Measurements from ENCODE around the gene CNTNAP2.

CNTNAP2 gene

DNA sequence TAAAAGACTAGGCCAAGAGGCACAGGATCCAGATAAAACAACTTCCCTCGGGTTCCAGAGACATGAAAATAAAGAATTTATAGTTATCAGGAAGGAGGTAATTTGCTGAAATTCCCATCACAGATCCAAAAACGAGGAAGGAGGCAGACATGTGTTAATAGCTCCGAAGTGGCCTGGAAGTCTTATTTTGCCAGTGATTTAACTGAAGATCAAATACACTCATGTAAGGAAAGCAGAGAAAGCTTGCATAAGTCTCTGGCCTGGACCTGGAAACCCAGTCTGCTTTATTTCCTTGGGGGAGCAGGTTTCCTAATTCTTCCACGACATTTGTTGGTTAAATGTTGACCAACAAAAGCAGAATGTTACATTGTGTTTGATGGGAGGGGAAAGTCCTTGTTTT is 1975.3 kb downstream of the CNTNAP2 start:
- DNase-seq: no peak

DNA sequence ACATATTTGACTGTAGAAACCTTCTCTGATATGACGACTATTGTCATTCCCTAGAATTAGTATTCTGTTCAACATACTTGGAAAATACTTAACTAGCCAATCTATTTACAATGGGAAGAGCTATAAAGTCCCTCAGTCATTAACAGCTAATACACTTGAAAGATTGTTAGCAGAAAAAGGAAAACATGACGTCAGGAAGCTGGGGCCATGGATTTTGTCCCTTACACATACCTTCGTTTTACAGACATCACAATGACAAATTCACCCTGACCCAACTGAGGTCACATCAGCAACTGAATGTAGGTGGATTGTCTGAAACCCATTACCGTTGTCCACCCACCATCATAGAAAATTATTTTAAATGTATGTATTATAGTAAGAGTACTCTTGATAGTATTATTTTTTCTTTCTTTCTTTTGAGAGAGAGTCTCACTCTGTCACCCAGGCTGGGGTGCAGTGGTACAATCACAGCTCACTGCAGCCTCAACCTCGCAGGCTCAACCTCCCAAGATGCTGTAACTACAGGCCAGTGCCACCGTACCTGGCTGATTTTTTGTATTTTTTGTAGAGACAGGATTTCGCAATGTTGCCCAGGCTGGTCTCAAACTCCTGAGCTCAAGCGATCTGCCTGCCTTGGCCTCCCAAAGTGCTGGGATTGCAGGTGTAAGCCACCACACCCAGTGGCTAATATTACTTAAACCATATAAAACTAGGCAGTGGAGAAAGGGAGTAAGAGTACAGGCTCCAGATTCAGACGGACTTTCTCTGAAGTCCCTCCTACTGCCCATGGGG is 1977.0 kb downstream of the CNTNAP2 start:
- DNase-seq: no peak

DNA sequence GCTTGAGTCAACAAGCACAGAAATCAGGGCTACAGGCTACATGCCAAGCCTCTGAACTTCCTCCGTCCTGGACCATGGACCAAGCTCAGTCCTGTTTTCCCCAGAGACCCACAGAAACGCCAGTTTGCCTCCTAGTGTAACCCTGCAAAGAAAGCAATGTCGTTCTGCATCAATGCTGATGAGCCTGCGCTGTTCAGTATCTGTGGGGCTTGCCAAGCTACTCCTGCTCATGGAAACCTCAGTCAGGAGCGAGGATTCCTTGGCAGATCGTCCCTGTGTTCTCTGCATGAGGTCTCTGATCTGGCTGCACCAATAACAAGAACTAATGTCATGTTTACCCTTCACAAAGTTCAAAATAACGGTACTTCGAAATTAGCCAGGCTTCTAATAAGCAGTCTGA is 1978.5 kb downstream of the CNTNAP2 start:
- DNase-seq: no peak

DNA sequence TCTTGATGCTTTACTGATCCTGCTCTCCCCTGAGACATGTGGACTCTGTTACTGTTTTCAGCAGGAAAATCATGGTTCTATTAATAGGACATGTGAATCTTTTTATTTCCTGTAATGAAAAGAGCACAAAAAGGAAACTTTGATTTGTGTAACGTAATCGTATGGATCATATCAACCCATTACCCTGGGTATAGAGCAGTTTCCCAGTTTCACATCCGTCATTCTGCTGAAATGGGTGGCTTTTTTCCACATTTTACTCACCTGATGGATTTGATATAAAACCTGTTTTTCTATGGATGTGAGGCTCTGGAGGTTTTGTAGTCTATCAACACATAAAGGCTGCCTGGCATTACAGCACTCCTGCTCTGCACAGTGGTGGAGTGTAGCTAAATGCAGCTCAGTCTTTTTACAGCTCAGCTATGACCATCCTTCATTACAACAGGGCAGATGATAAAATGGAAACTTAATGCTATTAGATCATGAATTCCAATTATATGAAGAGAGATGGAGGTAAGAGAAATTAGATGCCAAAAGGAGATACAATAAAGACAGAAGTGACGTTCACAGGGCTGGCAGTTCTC is 1987.6 kb downstream of the CNTNAP2 start:
- no peak for DNase-seq

DNA sequence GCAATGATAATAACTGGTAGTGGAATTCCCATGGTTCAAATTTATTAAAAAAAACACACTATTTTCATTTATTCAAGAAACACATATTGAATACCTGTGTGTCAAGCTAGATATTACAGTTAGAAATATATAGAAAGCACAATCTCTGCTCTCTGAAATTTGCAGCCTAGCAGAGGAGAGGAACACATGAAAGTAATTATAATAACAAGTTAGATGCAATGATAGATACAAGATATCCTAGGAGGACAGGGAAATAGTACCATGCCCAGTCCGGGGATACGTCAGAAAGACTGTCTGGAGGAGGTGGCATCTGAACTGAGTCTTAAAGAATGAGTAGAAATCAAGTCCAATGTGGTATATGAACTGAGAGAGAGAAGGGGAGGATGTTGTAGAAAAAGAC is 1988.3 kb downstream of the CNTNAP2 start:
- no peak for DNase-seq

DNA sequence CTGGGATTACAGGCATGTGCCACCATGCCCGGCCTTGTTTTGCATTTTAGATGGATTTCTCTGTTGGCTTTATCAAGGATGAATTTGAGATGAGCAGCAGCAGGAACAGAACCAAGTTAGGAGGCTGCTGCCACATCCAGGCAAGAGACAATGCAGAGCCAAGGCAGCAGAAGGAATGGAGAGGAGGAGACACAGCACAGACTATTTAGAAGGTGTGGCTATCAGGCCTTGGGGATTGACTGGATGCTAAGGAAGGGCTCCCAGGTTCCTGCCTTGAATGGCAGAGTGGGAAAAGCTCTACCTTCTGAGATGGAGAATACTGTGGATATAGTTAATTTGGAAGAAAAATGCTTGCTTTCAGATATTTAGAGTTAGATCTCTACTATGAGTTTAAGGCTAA is 1989.3 kb downstream of the CNTNAP2 start:
- DNase-seq: no peak

DNA sequence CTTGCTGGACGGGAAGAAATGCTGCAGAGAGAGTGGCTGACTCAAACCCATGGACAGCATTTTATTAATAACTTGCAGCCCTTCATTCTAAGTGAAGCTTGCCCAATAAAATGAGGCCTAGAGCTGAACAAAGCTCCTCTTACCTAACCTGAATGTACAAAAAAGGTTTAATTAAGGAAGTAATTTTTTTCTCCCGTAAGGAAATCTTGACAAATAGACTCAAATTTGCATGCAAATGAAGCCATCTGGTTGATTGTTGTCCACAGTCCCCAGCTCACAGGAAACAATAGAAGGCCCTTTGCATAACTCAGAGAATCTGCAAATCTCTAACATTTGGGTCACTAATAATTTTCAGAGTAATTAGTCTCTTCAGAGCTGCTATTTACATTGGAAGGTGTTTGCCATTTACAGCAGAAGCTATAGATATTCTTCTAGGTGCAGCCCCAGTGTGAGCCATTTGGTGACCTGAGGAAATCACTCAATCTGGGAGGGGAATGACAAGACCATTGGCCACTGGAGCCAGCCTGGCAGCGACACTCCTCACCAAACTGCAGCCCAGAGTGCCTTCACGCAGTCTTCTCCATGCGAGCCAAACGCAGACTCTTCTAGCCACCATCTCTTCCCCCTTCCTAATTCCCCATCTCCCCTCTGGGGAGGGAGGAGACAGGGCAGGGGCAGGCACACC is 1991.0 kb downstream of the CNTNAP2 start:
- no peak for DNase-seq

DNA sequence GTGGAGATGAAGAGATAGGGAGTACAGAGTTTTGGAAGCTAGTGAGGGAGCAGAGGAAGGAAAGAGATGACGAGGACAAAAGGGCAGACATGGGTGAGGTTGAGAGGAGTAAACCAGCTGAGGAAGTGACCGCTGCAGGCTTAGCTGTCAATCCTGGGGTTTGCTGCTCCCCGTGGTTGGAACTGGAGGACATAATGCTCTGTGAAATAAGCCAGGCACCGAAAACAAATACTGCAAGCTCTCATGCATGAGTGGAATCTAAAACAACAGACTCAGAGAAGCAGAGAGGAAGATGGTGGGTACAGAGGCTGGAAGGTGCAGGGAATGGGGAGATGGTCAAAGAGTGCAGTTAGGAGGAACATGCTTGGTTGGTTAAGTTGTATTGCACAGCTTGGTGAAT is 1991.8 kb downstream of the CNTNAP2 start:
- no peak for DNase-seq

DNA sequence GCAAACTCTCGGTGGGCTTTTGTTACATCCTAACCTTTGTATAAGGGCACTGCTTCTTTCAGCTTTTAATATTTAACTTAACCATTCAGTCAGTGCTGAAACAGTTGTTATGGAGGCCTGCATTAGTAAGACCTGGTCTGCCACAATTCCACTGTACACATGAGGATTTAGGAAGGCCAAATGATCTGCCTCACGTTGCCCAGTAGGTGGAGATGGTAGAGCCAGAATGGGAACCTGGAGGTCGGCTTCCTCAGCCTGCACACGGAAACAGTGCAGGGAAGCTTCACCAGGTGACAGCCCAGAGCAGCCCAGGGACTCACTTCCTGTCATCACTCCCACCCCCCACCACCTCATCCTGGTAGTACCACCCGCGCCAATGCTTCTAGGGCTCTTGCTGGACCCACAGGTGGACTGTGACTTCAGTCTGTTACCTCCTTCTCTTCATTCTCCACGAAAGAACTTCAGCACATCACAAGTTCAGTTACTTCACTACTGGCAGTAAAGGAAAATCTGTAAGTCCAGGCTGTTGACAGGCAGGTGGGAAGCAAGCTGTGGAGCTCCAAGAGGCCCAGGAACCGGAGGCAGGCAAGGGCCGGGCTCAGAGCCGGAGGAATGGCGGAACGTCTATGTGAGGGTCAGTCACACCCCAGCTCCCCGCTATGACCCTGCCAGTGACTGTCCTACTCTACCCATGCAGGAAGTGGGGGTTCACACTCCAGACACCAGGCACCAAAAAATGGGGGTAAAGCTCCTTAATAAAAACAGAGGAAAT is 1993.7 kb downstream of the CNTNAP2 start:
- no peak for DNase-seq

DNA sequence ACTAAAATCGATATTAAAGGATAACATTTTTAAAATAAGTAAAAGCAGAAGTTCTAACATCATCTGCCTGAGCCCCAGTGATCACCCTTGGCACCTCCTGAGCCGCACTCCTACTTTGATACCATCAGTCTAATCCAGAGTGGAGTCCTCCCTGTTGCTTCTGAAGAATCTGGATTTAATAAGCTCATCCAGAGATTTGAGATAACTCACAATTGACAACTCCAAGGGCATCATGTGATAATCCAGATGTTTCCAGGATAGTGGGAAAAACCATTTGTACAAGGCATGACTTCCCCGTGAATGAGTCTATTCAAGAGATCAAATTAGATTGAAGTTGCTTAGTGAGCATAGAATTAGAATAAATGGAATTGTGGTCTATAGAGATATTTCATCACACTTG is 1998.2 kb downstream of the CNTNAP2 start:
- no peak for DNase-seq

DNA sequence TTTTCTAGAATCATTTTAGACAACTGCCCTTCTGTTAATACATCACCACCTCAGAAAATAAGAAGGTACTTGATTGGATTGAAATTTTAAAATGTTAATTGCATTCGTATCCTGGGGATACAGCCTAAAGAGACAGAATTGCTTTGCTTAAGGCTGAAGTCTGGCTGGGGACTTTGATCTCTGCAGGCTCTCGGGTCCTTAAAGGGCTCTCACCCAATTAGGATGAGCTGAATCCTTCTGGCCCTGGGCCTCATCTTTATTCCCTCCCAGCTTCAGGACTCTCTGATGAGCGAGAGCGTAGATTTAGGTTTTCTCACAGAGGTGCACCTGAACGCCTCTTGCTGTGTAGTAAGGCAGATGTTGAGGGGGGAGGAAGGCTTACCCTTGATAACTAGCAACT is 1998.7 kb downstream of the CNTNAP2 start:
- DNase-seq: no peak

DNA sequence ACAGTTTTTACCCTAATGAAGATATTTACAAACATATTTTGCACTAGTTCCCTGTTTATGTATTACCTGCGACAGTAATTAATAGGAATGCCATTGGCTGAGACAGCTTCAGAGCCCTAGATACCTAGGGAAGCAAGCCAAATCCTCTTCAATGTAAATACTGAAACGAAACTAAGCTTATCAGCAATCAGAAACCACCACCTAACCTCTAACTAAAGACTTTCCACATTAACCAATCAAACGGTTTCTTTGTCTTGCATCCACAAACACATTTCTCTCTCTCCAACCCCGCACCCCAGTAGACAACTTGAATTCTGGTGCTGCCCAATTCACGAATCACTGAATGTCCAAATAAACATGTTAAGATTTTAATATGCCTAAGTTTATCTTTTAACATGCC is 1999.6 kb downstream of the CNTNAP2 start:
- DNase-seq: no peak

DNA sequence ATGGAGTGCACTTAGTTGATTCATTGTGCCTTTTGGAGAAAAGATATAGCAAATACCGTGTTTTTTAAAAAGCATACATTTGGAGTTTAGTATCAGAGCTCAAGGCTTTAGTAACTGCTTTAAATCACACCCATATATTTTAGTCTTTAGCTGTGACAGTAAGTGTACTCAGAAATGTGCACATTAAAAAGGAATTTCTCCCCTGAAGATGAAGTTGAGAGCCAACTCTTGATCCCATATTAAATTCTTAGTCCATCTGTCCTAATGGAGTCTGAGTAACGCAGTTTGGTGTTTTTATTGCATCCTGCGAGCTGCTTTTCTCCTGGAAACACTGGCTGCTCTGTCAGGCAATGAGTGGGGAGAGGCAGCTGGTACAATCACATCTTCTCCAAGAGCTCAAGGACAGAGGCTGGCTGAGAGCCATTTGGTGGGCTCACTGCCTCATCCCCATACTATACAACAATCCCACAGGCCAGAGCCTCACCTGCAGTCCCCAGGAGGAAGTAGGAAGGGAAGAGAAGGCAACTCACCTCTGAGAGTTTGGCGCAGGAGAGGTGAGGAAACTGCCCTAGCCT is 2000.3 kb downstream of the CNTNAP2 start:
- no peak for DNase-seq

DNA sequence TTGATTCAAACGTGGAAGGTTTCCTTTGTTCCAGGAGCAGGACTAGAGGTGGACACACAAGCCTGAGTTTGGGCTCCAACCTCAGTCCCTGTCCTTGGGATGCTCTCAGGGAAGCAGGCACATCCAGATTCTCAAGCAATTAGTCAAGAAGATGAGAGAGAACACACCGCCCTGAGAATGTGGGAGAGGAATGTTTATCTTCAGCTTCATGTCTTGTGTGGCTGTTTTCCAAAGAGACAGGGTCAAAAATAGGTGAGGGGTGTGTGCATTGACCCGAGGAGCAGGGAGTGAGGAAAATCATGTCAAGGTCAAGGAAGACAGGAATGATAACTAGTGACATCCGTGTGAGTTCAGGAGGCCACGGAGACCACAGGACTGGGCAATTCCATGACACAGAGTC is 2001.8 kb downstream of the CNTNAP2 start:
- DNase-seq: no peak

DNA sequence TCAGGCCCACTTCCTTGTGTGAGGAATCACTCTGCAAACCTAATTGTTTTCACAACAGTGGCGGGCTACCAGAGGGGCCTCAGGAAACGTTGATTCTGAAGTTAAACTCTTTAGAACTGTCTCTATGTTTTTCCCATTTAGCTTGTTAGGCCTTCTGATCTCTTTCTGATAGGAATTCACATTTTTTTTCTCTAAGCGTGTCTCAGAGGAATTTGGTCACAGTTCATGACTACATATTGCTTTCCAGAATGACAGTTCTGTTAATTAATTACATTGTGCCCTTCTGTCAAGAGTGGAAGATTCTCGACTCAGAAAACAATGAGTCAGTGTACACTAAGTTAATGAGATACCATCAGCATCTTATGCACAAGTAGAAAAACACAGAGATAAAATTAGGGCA is 2004.8 kb downstream of the CNTNAP2 start:
- DNase-seq: no peak

DNA sequence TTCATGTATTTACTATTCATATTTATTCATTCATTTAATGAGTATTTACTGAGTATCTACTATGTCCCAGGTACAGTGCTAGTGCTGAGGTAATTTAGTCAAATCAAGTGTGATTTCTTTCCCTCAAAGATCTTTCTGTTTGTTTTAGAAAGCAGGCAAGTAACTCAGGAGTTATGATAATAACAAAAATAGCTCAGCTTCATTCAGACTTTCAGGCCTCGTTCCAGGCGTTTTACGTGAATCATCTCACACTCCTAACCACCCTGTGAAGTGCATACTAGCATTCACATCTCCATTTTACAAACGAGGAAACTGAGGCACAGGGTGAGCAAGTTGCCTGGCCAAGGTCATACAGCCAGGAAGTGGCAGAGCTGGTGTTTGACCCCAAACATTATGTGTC is 2005.2 kb downstream of the CNTNAP2 start:
- no peak for DNase-seq

DNA sequence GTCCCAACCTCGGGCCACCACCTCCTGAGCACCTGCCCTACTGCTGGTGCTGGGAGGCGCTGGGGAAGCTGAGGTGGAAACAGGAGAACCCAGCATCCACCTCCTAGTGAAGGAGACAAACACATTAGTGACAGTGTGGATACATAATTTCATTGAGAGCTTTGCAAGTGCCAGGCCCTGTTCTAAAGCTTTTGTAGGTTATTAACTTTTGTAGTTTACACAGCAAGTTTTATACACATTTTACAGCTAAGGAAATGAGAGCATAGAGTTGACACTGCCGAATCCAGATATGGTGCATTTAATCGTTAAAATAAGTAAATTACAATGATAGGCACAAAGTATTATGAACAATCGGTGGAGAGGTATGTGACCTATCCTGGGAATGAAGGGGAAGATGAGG is 2007.9 kb downstream of the CNTNAP2 start:
- DNase-seq: no peak

DNA sequence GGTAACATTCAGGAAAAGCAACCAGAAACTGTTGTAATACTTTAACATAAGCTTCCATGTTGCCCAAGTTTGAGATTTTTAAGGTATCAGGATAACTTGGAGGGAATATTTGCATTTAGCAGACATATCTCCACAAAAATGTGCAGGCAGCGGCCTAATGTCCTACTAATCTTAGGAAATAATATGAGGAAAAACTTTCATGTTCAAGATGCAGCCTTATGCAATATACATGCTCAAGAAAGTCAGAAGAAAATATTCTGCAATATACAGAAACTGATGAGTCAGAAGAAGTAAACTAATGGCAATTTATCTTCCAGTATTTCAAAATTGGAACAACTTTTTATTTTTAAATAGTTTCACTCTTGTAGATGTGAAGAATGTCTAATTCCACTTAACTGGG is 2010.8 kb downstream of the CNTNAP2 start:
- no peak for DNase-seq

DNA sequence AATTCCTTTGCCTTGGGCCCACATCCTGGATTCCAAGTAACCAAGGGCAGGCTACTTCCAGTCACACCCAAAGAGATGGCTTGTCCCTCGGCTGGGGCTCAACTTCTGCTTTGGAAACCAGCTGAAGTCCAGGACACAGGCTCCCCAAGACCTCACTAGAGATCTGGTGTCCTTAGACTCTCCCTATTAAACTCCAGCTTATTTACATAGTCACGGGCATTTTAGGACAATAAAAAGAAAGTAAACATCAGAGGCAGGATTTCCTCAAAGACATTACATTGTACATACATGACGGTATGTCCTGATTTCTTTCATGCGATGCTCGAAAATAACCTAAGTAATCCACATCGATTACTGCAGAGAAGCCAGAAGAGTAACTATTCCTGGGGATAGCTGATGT is 2012.4 kb downstream of the CNTNAP2 start:
- no peak for DNase-seq

DNA sequence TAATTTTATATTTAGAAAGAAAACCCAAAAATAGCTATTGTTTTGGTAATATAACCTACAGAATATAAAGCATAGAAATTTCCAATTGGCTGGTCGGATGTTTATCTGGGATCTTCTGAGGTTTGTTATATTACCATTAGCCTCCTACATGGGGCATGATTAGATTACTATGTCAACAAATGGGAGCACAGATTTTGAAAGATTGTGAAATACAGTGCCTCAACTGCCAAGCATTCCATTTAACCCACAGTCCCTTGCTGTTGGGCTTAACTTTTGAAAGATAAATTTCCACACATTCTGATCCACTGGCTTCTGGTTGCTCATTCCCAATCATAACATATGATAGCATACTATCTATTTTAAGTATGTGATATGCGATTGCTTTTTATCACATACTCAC is 2018.5 kb downstream of the CNTNAP2 start:
- DNase-seq: no peak

DNA sequence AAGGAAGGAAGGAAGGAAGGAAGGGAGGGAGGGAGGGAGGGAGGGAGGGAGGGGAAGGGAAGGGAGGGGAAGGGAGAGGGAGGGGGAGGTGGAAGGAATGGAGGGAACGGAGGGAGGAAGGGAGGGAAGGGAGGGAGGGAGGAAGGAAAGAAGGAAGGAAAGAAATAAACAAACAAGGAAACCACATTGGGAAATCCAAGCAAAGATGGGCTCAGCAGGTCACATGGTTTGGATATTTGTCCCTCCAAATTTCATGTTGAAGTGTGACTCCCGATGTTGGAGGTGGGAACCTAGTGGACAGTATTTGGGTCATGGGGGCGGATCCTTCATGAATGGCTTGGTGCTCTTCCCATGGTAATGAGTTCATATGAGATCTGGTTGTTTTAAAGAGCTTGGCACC is 2019.4 kb downstream of the CNTNAP2 start:
- DNase-seq: no peak

DNA sequence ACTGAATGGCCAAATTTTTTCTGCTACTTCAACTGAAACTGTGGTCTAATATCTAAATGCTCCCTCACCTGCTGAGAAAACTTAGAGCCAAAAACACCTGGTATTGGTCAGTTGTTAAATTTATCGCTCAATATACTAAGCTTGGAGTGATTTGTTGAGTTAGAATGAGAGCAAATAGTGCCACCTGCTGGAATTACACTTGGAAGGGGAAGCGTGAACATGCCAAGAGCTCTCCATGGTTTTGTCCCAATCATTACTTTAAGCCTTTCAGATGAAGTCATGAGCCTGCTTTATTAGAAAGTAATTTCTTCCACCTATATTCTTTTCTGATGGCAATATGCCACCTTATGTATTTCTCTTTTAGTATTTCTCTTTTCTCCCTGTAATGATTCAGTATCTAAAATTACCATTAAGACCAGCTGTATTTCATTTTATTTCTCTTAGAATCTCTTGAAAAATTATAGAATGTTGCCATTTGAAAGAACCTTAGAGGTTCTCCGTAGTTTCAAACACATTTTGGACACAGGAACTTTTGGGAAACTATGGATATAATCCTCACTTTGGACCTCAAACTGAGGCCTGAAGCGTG is 2026.2 kb downstream of the CNTNAP2 start:
- peak; percentile 55 to 74 for DNase-seq

DNA sequence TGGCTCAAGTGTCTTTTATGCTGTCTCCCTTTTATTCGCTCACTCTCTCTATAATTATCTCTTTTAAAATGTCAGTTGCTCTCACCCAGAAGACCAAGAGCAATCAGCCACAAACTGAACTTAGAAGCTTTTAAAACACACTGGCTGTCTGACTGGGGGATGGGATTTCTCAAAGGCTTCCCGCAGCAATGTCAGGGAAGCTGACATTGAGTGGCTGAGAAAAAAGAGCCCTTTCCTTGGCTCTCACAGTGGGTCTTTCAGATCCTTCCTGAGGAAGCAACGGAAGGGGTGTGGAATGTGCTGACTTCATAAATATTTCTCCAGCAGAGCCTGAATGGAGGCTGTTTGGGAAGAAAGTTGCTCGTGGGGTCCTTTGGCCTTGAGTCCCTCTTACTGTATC is 2028.2 kb downstream of the CNTNAP2 start:
- DNase-seq: no peak

Data from Kasumi-1 (cell line).